Left lung (tissue), 10 donors: ENCODE measurements around the gene OR8B8. TPM values are rescaled to one million over a fixed set of nuclear protein-coding genes. Genes with fewer than 3 reads are reported as not detected.

Experiments
- ATAC-seq: fragments of 200-7000 bp; cut with Tn5 transposase; one replicate; pipeline ENCODE4 v1.9.1; 2020; ENCODE audit warnings: moderate library complexity
- DNase-seq, 4 donors: peaks; one replicate each; pipeline ENCODE4 v3.0.0-alpha.2; 2013 to 2020
- H3K27ac ChIP-seq, 2 donors: fragments of 200-600 bp; sonication (generic) in 1 of 2; one replicate each; pipeline versions ENCODE4 v1.5.0 to v1.8.0; 2020 to 2021
- H3K27me3 ChIP-seq, 2 donors: fragments of 200-600 bp; sonication (generic) in 1 of 2; one replicate each; pipeline versions ENCODE4 v1.5.0 to v1.8.0; 2020 to 2021
- H3K36me3 ChIP-seq, 2 donors: fragments of 200-600 bp; sonication (generic) in 1 of 2; one replicate each; pipeline versions ENCODE4 v1.5.0 to v1.8.0; 2020 to 2021
- H3K4me1 ChIP-seq, 2 donors: fragments of 200-600 bp; one replicate each; pipeline ENCODE4 v1.8.0; 2021
- H3K4me3 ChIP-seq, 2 donors: fragments of 200-600 bp; sonication (generic) in 1 of 2; one replicate each; pipeline versions ENCODE4 v1.5.0 to v1.8.0; 2020 to 2021; ENCODE audit warnings: mild to moderate bottlenecking in 1 of 2
- H3K9me3 ChIP-seq, 2 donors: fragments of 200-600 bp; sonication (generic) in 1 of 2; one replicate each; pipeline versions ENCODE4 v1.5.0 to v1.8.0; 2020 to 2021
- CTCF ChIP-seq, 2 donors: fragments of 200-600 bp; sonication (generic) in 1 of 2; IDR thresholded peaks; one replicate each; pipeline versions ENCODE4 v1.5.0 to v1.8.0; 2021; ENCODE audit warnings: antibody characterized with exemption in 2 of 2
- intact Hi-C, 2 donors: fragments of 100-400 bp; cut with DNase I; formaldehyde crosslinking; loops; one replicate each; pipeline versions ENCODE4 v1.11.2 to v1.14.2; 2022
- polyA plus RNA-seq, 6 donors: library from polyadenylated mRNA; unstranded; fragments of 120-200 nt; gene quantifications; one replicate each; pipeline ENCODE4 v1.2.1, GENCODE V29; 2013; ENCODE audit not compliant: insufficient read length in 6 of 6
- total RNA-seq, 2 donors: library from RNA; stranded (reverse); fragmentation: NEBNext Ultra II Directional; extraction: Animal tissue kit (Norgen Biotek cat#: 25700); gene quantifications; one replicate each; pipeline ENCODE4 v1.2.1, GENCODE V29; 2021
- donor health status: DM: no; HTN: yes; CAD: no.
- donor health status: DM: no; HTN: no; CAD: no.

OR8B8 gene
- total and polyA plus RNA-seq, 8 donors, result 0.04 TPM; not detected in 7

- DNase-seq, result peak in 1 of 4 donors; percentile 21
- no peak for TF ChIP-seq CTCF (IDR thresholded peaks at IDR 0.05)
- Histone ChIP-seq H3K27me3 (peaks cover 0 to 14% of the 10 kb centered on the region in 2 donors), H3K4me1 (no peaks in the 10 kb centered on the region), H3K36me3 (no peaks in the 10 kb centered on the region), H3K9me3 (no peaks in the 10 kb centered on the region), H3K27ac (no peak overlapping the region), H3K4me3 (peak overlapping the region in 1 of 2 donors; percentile 7)
- intact Hi-C loops, result no loop called here
- peak; percentile 73 for ATAC-seq
Observed at GRCh38 chr11:124481365-124482323, 36.1 kb upstream of the OR8B8 start.

GRCh38 chr11:124479561-124479960, 34.1 kb upstream of the OR8B8 start:
- intact Hi-C loops, result no loop called here
- Histone ChIP-seq H3K4me1 (no peaks in the 10 kb centered on the region), H3K36me3 (no peaks in the 10 kb centered on the region), H3K4me3 (no peak overlapping the region), H3K27ac (no peak overlapping the region), H3K27me3 (peaks cover 0 to 14% of the 10 kb centered on the region in 2 donors), H3K9me3 (no peaks in the 10 kb centered on the region)
- no peak for ATAC-seq
- no peak for DNase-seq
- no peak for TF ChIP-seq CTCF (IDR thresholded peaks at IDR 0.05)

- TF ChIP-seq CTCF (IDR thresholded peaks at IDR 0.05), result no peak
- intact Hi-C loops, result no loop called here
- Histone ChIP-seq H3K4me3 (no peak overlapping the region), H3K27me3 (no peaks in the 10 kb centered on the region), H3K9me3 (no peaks in the 10 kb centered on the region), H3K36me3 (no peaks in the 10 kb centered on the region), H3K27ac (no peak overlapping the region), H3K4me1 (no peaks in the 10 kb centered on the region)
- DNase-seq (no peak), ATAC-seq (no peak)
Observed at GRCh38 chr11:124475265-124475664, 29.8 kb upstream of the OR8B8 start.

- DNase-seq, result no peak
- H3K27ac ChIP-seq, result no peak overlapping the region
- intact Hi-C loops, result no loop called here
- H3K27me3 ChIP-seq, result no peaks in the 10 kb centered on the region
- TF ChIP-seq CTCF (IDR thresholded peaks at IDR 0.05), result no peak
- no peaks in the 10 kb centered on the region for H3K9me3 ChIP-seq
- no peaks in the 10 kb centered on the region for H3K36me3 ChIP-seq
- H3K4me3 ChIP-seq, result no peak overlapping the region
- ATAC-seq, result no peak
- H3K4me1 ChIP-seq, result no peaks in the 10 kb centered on the region
Observed at GRCh38 chr11:124474779-124475178, 29.3 kb upstream of the OR8B8 start.

GRCh38 chr11:124474079-124474478, 28.6 kb upstream of the OR8B8 start:
- DNase-seq (no peak), ATAC-seq (no peak)
- intact Hi-C loops, result no loop called here
- Histone ChIP-seq H3K27ac (no peak overlapping the region), H3K4me3 (no peak overlapping the region), H3K4me1 (no peaks in the 10 kb centered on the region), H3K27me3 (no peaks in the 10 kb centered on the region), H3K9me3 (no peaks in the 10 kb centered on the region), H3K36me3 (no peaks in the 10 kb centered on the region)
- TF ChIP-seq CTCF (IDR thresholded peaks at IDR 0.05), result no peak
